ENCODE measurements around the gene VCP. TPM values are rescaled to one million over a fixed set of nuclear protein-coding genes. Genes with fewer than 3 reads are reported as not detected.

VCP gene
- total RNA-seq, 1 experiment from 2014 or later: 208 TPM

DNA sequence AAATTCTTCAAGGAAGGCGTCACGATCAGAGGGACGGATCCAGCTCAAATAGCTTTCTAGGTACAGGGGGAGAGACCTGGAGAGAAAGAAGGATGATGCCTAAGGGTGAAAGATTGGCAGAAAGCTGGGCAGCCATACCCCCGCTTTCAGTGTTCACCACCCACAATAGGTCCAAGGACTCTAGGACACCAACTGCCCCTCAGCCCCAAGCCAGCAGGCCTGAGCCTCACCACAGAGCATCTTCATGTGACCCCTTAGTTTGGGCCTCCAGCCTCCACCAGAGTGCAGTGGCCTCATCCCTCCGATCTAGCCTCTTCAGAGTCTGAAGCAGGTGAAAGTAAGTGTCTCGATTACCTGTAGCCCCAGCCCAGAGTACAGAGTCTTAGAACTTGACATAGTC is 1.7 kb upstream of the VCP start:
- Mint-ChIP-seq H3K27ac (ENCODE audit: unreplicated experiment) (no peak overlapping the region), H3K9me3 (ENCODE audit: low read depth, unreplicated experiment) (no peaks in the 10 kb centered on the region), H3K4me3 (ENCODE audit: low read depth, unreplicated experiment) (no peak overlapping the region), H3K36me3 (ENCODE audit: insufficient read depth, unreplicated experiment) (peaks cover 44% of the 10 kb centered on the region), H3K4me1 (ENCODE audit: low read depth, unreplicated experiment) (peaks cover 30% of the 10 kb centered on the region), H3K27me3 (ENCODE audit: unreplicated experiment) (no peaks in the 10 kb centered on the region)
- no peak for TF ChIP-seq CTCF (IDR thresholded peaks at IDR 0.05; ENCODE audit: unreplicated experiment)
- intact Hi-C loops (cut with micrococcal nuclease; ENCODE audit: unreplicated experiment): no loop called here
- DNase-seq: no peak
- CTCF ChIA-PET: no interaction called here
- no TSS peak for BruUV-seq (replicated peaks)

DNA sequence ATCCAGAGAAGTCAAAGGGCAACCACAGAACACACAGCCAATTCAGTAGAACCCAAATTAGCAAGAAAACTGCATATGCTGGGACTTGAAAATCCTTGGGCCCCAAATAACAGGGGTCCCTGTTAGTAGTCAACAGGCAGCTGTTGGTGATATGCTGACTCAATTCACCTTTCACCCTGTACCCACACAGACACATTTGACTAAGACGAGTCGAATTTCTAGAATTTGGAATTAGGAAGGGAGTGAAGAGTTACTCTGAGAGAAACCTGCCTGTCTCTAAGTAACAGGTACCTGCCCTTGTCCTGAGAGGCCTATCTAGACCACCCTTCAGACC is 821 bp upstream of the VCP start:
- CTCF ChIA-PET: no interaction called here
- no peak for TF ChIP-seq CTCF (IDR thresholded peaks at IDR 0.05; ENCODE audit: unreplicated experiment)
- no TSS peak for BruUV-seq (replicated peaks)
- DNase-seq: no peak
- no peaks in the 10 kb centered on the region for H3K27me3 Mint-ChIP-seq (ENCODE audit: unreplicated experiment)
- peaks cover 42% of the 10 kb centered on the region for H3K36me3 Mint-ChIP-seq (ENCODE audit: insufficient read depth, unreplicated experiment)
- intact Hi-C loops (cut with micrococcal nuclease; ENCODE audit: unreplicated experiment): no loop called here
- H3K4me3 Mint-ChIP-seq (ENCODE audit: low read depth, unreplicated experiment): peak overlapping the region; percentile 83
- H3K4me1 Mint-ChIP-seq (ENCODE audit: low read depth, unreplicated experiment): peaks cover 24% of the 10 kb centered on the region
- H3K9me3 Mint-ChIP-seq (ENCODE audit: low read depth, unreplicated experiment): no peaks in the 10 kb centered on the region
- peak overlapping the region; percentile 96 for H3K27ac Mint-ChIP-seq (ENCODE audit: unreplicated experiment)

DNA sequence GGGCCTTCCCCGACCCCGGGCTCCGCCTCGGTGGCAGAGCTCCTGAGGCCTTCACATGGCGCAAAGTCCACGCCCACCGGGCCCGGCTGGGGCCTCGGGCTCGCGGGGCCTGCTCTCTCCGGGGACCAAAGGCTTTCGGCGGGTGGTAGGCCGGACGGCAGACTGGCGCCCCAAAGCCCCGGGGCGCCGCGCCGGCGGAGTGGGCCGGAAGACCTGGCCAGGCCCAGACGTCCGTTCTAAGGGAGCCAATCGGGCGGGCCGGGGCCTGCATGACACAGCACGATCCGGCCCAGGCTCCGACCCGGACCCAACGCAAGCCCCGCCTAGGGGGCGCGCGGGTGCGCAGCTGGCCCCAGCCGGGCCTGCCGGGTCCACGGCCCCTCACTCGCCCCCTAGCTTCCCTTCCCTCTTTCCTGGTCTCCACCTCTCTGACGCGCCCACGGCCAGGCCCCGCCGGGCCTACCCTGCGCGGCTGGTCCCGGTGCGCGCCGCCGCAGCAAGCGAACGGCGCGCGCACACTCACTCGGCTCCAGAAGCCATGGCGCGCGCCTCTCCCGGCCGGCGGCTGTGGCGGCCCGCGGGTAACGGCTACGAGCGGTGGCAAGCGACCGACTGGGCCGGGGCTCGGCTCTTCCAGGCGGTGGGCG is 488 bp downstream of the VCP start:
- DNase-seq: peak; percentile 83
- no TSS peak for BruUV-seq (replicated peaks)
- intact Hi-C loops (cut with micrococcal nuclease; ENCODE audit: unreplicated experiment): no loop called here
- peaks cover 53% of the 10 kb centered on the region for H3K36me3 Mint-ChIP-seq (ENCODE audit: insufficient read depth, unreplicated experiment)
- H3K4me1 Mint-ChIP-seq (ENCODE audit: low read depth, unreplicated experiment): peaks cover 19% of the 10 kb centered on the region
- peak; percentile 26 for TF ChIP-seq CTCF (IDR thresholded peaks at IDR 0.05; ENCODE audit: unreplicated experiment)
- CTCF ChIA-PET: interaction anchor here (0.7 to 1.6 kb wide), 5 partner anchors 8 to 173 kb away, joined by 3 to 8 read pairs (median 4); partner anchors contain the start of gene PIGO
- H3K4me3 Mint-ChIP-seq (ENCODE audit: low read depth, unreplicated experiment): peak overlapping the region; percentile 83
- H3K9me3 Mint-ChIP-seq (ENCODE audit: low read depth, unreplicated experiment): no peaks in the 10 kb centered on the region
- no peaks in the 10 kb centered on the region for H3K27me3 Mint-ChIP-seq (ENCODE audit: unreplicated experiment)
- H3K27ac Mint-ChIP-seq (ENCODE audit: unreplicated experiment): peak overlapping the region; percentile 96

DNA sequence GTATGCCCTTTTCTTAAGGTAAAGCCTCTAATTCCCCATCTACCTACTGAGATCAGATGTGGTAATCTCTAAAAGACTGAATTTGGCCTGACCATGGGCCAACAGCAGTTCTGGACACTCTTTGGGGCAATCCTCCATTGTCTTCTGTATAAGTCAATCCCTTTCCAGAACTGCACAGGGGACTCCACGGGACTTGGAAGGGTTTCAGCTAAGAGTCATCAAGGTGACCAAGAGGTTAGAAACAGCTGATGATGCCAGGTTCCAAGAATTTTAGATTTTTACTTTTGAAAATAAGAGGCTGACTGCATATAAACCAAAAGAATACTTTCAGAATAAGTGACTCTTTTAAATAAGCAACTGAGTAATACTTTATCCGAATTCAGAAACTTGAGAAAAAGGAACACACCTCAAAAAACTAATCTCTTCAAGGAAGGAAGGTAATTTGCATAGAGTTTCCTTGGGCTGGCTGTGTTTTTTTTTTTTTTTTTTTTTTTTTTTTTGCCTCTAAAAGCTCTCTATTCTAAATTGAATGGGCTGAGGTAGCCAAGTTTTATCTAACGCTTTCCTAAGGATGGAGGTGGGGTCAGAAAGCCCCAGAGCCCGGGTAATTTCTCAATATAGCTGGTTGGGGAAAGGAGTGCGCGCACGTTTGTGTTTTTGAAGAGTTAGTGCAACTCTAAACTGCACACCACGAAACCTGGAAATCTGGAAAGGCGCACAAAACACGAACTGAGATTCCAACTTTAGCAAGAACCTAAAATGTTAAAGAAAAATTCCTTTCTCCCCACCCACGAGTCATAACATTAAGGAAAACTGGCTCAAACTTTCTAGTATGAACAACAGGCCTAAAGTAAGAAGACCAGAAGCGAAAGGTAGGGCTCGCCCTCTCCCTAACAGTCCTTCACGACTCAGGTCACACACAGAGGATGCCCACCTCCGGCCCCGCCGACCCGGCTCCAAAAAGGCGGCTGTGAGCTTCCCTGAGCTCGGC is 1.3 kb downstream of the VCP start:
- no peaks in the 10 kb centered on the region for H3K27me3 Mint-ChIP-seq (ENCODE audit: unreplicated experiment)
- H3K4me1 Mint-ChIP-seq (ENCODE audit: low read depth, unreplicated experiment): peaks cover 19% of the 10 kb centered on the region
- peaks cover 51% of the 10 kb centered on the region for H3K36me3 Mint-ChIP-seq (ENCODE audit: insufficient read depth, unreplicated experiment)
- peak overlapping the region; percentile 83 for H3K4me3 Mint-ChIP-seq (ENCODE audit: low read depth, unreplicated experiment)
- intact Hi-C loops (cut with micrococcal nuclease; ENCODE audit: unreplicated experiment): no loop called here
- BruUV-seq (replicated peaks): TSS peak; percentile 44
- no peak for TF ChIP-seq CTCF (IDR thresholded peaks at IDR 0.05; ENCODE audit: unreplicated experiment)
- CTCF ChIA-PET: interaction anchor here (0.7 to 1.6 kb wide), 6 partner anchors 9 to 172 kb away, joined by 3 to 8 read pairs (median 4); partner anchors contain the start of gene PIGO
- no peak for DNase-seq
- H3K9me3 Mint-ChIP-seq (ENCODE audit: low read depth, unreplicated experiment): no peaks in the 10 kb centered on the region
- peak overlapping the region; percentile 96 for H3K27ac Mint-ChIP-seq (ENCODE audit: unreplicated experiment)

All from Calu3 (cell line).